H1 (cell line): ENCODE data around the gene GSE1. TPM values are rescaled to one million over a fixed set of nuclear protein-coding genes. Genes with fewer than 3 reads are reported as not detected.

ENCODE experiments used
- CBX5 ChIP-seq: fragments of 300-800, 300-1000 bp; sonication (generic); IDR thresholded peaks from 2 replicates; pipeline ENCODE4 v1.7.1; 2016; ENCODE audit warnings: antibody characterized with exemption, low read length, low read depth
- CHD7 ChIP-seq: fragments of 300-600 bp; sonication (generic); IDR thresholded peaks from 2 replicates; pipeline ENCODE4 v1.7.1; 2012; ENCODE audit warnings: low read length, moderate library complexity, mild to moderate bottlenecking, inconsistent platforms; ENCODE audit not compliant: insufficient replicate concordance
- CREB1 ChIP-seq: IDR thresholded peaks from 2 replicates; pipeline ENCODE4 v1.6.1; 2012; ENCODE audit warnings: inconsistent platforms
- CTBP2 ChIP-seq: IDR thresholded peaks from 2 replicates; pipeline ENCODE4 v1.7.0; 2011; ENCODE audit warnings: borderline replicate concordance, mild to moderate bottlenecking, moderate library complexity, mixed read lengths, low read length; ENCODE audit not compliant: insufficient read depth, insufficient read length
- EP300 ChIP-seq, 2 experiments: IDR thresholded peaks; 1 replicate in 1 of 2; 2 replicates in 1 of 2; pipeline ENCODE4 v1.6.1; 2011 to 2012; ENCODE audit warnings: low read depth in 2 of 2, low read length in 2 of 2, mild to moderate bottlenecking in 2 of 2, borderline replicate concordance in 1 of 2, inconsistent platforms in 1 of 2, moderate library complexity in 1 of 2
- GABPA ChIP-seq: IDR thresholded peaks from 2 replicates; pipeline ENCODE4 v1.6.1; 2011; ENCODE audit warnings: mild to moderate bottlenecking, low read length, moderate library complexity, borderline replicate concordance; ENCODE audit not compliant: insufficient read depth
- GTF2F1 ChIP-seq: IDR thresholded peaks from 2 replicates; pipeline ENCODE4 v1.6.1; 2012; ENCODE audit warnings: low read depth, low read length, improper control_type of control experiment, borderline replicate concordance
- NANOG ChIP-seq: IDR thresholded peaks from 2 replicates; pipeline ENCODE4 v1.6.1; 2011; ENCODE audit warnings: low read length, low read depth, mild to moderate bottlenecking, inconsistent platforms; ENCODE audit not compliant: insufficient read depth, poor library complexity, severe bottlenecking
- POU5F1 ChIP-seq: IDR thresholded peaks from 2 replicates; pipeline ENCODE4 v1.6.1; 2011; ENCODE audit warnings: low read depth, mild to moderate bottlenecking, low read length, moderate library complexity
- ZNF274 ChIP-seq: IDR thresholded peaks from 2 replicates; pipeline ENCODE4 v1.7.0; 2012; ENCODE audit warnings: low read length, borderline replicate concordance; ENCODE audit errors: extremely low read depth
- polyA plus RNA-seq, 7 experiments: library from polyadenylated mRNA; depleted of rRNA in 3 of 7; stranded (reverse) in 5 of 7; unstranded in 2 of 7; fragments of >200 nt in 5 of 7; fragments of 200-250 nt in 2 of 7; gene quantifications; 1 replicate in 5 of 7; 2 replicates in 1 of 7; 4 replicates in 1 of 7; pipeline versions ENCODE4 v1.2.1 to v1.2.3, GENCODE V29; 2011 to 2013; ENCODE audit warnings: missing spikeins in 2 of 7, mixed read lengths in 2 of 7
- total RNA-seq: library from RNA; stranded (reverse); fragmentation: NEBNext Ultra II Directional; extraction: Animal tissue kit (Norgen Biotek cat#: 25700); gene quantifications from 2 replicates; pipeline ENCODE4 v1.2.1, GENCODE V29; 2021

GSE1 gene
- total and polyA plus RNA-seq, 2 of the 8 experiments (the other 6 are each of a cell fraction or from before 2014, with no cell fraction given), result 26.0 to 65.6 TPM

- TF ChIP-seq CHD7, result no peak
- TF ChIP-seq ZNF274, result no peak
- TF ChIP-seq GABPA, result no peak
- TF ChIP-seq POU5F1, result no peak
- no peak for TF ChIP-seq EP300 (IDR thresholded peaks at IDR 0.05; ENCODE audit: borderline replicate concordance in 1 of 2, low read depth in 2 of 2, low read length in 2 of 2)
- no peak for TF ChIP-seq NANOG
- TF ChIP-seq CTBP2, result no peak
- TF ChIP-seq CBX5, result no peak
- no peak for TF ChIP-seq GTF2F1
- no peak for TF ChIP-seq CREB1
These were observed 11.0 kb downstream of the GSE1 start (continued) for GRCh38 chr16:85623997-85624601.
